ENCODE results near the gene HCCS.

The HCCS gene

GRCh38 chrX:11124112-11124511, 13.0 kb downstream of the HCCS start:
- no peak for DNase-seq

- no peak for DNase-seq
These were observed 13.9 kb downstream of the HCCS start for GRCh38 chrX:11125060-11125459.

- DNase-seq = peak; percentile 30
These were observed 18.5 kb downstream of the HCCS start for GRCh38 chrX:11129534-11130105.

- DNase-seq = no peak
These were observed 19.0 kb downstream of the HCCS start for GRCh38 chrX:11130136-11130535.

- DNase-seq = no peak
These were observed 20.0 kb downstream of the HCCS start for GRCh38 chrX:11131146-11131545.

GRCh38 chrX:11135564-11136185, 24.5 kb downstream of the HCCS start:
- DNase-seq = no peak

GRCh38 chrX:11137543-11138139, 26.5 kb downstream of the HCCS start:
- no peak for DNase-seq

GRCh38 chrX:11138498-11139390, 27.6 kb downstream of the HCCS start:
- DNase-seq = no peak

GRCh38 chrX:11143931-11144678, 33.0 kb downstream of the HCCS start:
- peak; percentile 51 for DNase-seq

GRCh38 chrX:11146411-11146810, 35.3 kb downstream of the HCCS start:
- DNase-seq = no peak

GRCh38 chrX:11148401-11148800, 37.3 kb downstream of the HCCS start:
- DNase-seq = no peak

- peak; percentile 8 for DNase-seq
These were observed 40.8 kb downstream of the HCCS start for GRCh38 chrX:11151799-11152559.

GRCh38 chrX:11159149-11159548, 48.0 kb downstream of the HCCS start:
- no peak for DNase-seq

GRCh38 chrX:11164433-11164832, 53.3 kb downstream of the HCCS start:
- no peak for DNase-seq

- no peak for DNase-seq
These were observed 60.8 kb downstream of the HCCS start for GRCh38 chrX:11171956-11172355.

- no peak for DNase-seq
These were observed 61.3 kb downstream of the HCCS start for GRCh38 chrX:11172415-11172814.
